Stimulated activated naive B cell treated with anti-CD40 and anti-IgM and Interleukin-4, amounts not matched to agents 10 μg/mL and 1 μg/mL and 100 μg/mL, for 72 hours (primary cell): Measurements from ENCODE around the gene ADAMTS13.

Source experiments
- ATAC-seq, 2 donors: fragments of 150-1000 bp; cut with Tn5 transposase; replicated peaks; 2 replicates each; pipeline ENCODE4 v1.10.0; 2021; ENCODE audit warnings: moderate library complexity in 1 of 2
- DNase-seq: peaks from one replicate; pipeline ENCODE4 v3.0.0; 2021
- H3K27ac Mint-ChIP-seq: one replicate; pipeline ENCODE4 v1.8.0; 2022; ENCODE audit warnings: mild to moderate bottlenecking, mixed read lengths
- H3K27me3 Mint-ChIP-seq, 2 donors: one replicate each; pipeline ENCODE4 v1.8.0; 2022; ENCODE audit warnings: mixed read lengths in 2 of 2
- H3K36me3 Mint-ChIP-seq, 2 donors: one replicate each; pipeline ENCODE4 v1.8.0; 2022; ENCODE audit warnings: mixed read lengths in 2 of 2, mild to moderate bottlenecking in 1 of 2
- H3K4me1 Mint-ChIP-seq, 2 donors: one replicate each; pipeline ENCODE4 v1.8.0; 2022; ENCODE audit warnings: mixed read lengths in 2 of 2, mild to moderate bottlenecking in 1 of 2
- H3K4me3 Mint-ChIP-seq, 2 donors: one replicate each; pipeline ENCODE4 v1.8.0; 2022; ENCODE audit warnings: mild to moderate bottlenecking in 2 of 2, mixed read lengths in 2 of 2, moderate library complexity in 1 of 2
- H3K9me3 Mint-ChIP-seq, 2 donors: one replicate each; pipeline ENCODE4 v1.8.0; 2022; ENCODE audit warnings: mixed read lengths in 2 of 2, mild to moderate bottlenecking in 1 of 2

ADAMTS13 gene

GRCh38 chr9:133402689-133403088 lies 19.5 kb upstream of the ADAMTS13 start:
- Mint-ChIP-seq H3K27ac (no peak overlapping the region), H3K9me3 (no peaks in the 10 kb centered on the region), H3K36me3 (peaks cover 33 to 47% of the 10 kb centered on the region in 2 donors), H3K27me3 (no peaks in the 10 kb centered on the region), H3K4me1 (peaks cover 5 to 21% of the 10 kb centered on the region in 2 donors), H3K4me3 (no peak overlapping the region)
- no peak for DNase-seq
- no peak for ATAC-seq

GRCh38 chr9:133403766-133404453 lies 18.3 kb upstream of the ADAMTS13 start:
- Mint-ChIP-seq H3K36me3 (peaks cover 36 to 51% of the 10 kb centered on the region in 2 donors), H3K27me3 (no peaks in the 10 kb centered on the region), H3K9me3 (no peaks in the 10 kb centered on the region), H3K4me3 (no peak overlapping the region), H3K27ac (peak overlapping the region; percentile 49), H3K4me1 (peaks cover 5 to 24% of the 10 kb centered on the region in 2 donors)
- no peak for ATAC-seq
- DNase-seq, result no peak

DNA sequence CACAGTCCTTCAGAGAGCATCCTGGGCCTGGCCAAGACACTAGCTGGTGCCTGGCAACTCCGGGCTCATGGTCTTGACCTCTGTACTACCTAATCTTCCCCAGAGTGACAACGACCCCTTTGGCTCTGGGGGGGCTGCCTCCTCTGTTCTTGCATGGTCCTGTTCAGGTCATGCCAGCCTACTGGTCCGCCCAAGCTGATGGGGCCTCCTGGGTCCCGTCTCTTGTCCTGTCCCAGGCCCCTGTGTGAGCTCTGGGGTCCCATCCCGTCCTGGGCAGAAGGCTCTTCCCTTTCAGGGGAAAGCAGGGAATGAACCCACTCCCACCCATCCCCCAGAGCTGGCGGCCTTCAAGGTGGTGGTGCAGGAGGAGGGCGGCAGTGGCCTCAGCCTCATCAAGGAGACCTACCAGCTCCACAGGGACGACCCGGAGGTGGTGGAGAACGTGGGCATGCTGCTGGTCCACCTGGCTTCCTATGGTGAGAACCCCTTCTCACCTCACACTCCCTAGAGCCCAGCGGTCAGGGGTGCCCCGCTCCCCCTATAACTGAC lies 17.6 kb upstream of the ADAMTS13 start:
- peak overlapping the region; percentile 49 for H3K27ac Mint-ChIP-seq
- H3K36me3 Mint-ChIP-seq, result peaks cover 37 to 57% of the 10 kb centered on the region in 2 donors

GRCh38 chr9:133405508-133406438 lies 16.4 kb upstream of the ADAMTS13 start:
- no peak for DNase-seq
- no peak for ATAC-seq
- Mint-ChIP-seq H3K4me3 (no peak overlapping the region), H3K27me3 (no peaks in the 10 kb centered on the region), H3K36me3 (peaks cover 48 to 67% of the 10 kb centered on the region in 2 donors), H3K27ac (no peak overlapping the region), H3K9me3 (no peaks in the 10 kb centered on the region), H3K4me1 (peaks cover 5 to 35% of the 10 kb centered on the region in 2 donors)

More for the DNA sequence above, 17.6 kb upstream of the ADAMTS13 start:
- H3K27me3 Mint-ChIP-seq, result no peaks in the 10 kb centered on the region
- no peak for DNase-seq
- no peaks in the 10 kb centered on the region for H3K9me3 Mint-ChIP-seq
- no peak overlapping the region for H3K4me3 Mint-ChIP-seq
- H3K4me1 Mint-ChIP-seq, result peaks cover 5 to 24% of the 10 kb centered on the region in 2 donors
- ATAC-seq, result no peak

DNA sequence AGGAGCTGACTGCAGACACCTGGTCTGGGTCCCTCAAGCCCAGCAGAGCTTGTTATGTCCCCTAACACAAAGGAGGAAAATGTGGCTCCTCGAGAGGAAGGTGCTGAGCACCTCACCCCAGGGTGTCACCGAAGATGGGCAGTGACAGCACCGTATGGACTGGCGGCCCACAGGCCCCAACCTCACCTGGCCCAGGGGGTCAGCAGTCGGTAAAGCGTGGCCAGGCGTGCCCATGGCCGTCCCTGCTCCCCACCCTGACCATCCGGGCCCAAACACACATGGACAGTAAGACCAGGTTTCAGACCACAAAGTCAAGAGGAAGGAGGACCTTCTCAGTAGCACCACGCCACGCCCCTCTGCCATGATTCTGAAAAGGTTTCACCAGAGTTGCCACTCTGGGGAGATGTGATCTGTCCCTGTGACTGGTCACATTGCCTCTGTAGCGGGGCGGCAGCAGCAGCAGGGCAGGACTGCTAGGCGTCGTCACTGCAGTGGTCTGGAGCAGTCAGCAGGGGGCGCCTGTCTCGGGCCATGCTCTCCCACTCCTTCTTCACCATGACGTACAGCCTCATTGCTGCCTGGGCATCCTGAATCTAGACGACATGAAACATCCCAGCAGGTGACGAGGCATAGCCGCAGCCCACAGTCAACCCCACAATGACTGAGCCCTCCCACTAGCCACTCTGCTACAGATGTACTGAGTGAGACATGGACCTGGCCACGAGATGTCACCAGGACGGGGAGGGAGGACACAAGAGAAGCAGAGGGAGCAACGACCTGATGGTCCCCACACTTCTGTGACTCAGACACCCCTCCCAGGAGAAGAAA lies 15.5 kb upstream of the ADAMTS13 start:
- peak; percentile 64 for DNase-seq
- Mint-ChIP-seq H3K4me3 (peak overlapping the region in 1 of 2 donors; percentile 27), H3K36me3 (peaks cover 54 to 70% of the 10 kb centered on the region in 2 donors), H3K27me3 (no peaks in the 10 kb centered on the region), H3K4me1 (peaks cover 5 to 38% of the 10 kb centered on the region in 2 donors), H3K9me3 (no peaks in the 10 kb centered on the region), H3K27ac (peak overlapping the region; percentile 6)
- ATAC-seq, result peak; percentile 92 to 93

GRCh38 chr9:133408042-133408441 lies 14.1 kb upstream of the ADAMTS13 start:
- H3K27me3 Mint-ChIP-seq, result no peaks in the 10 kb centered on the region
- no peak for ATAC-seq
- H3K4me1 Mint-ChIP-seq, result peaks cover 5 to 33% of the 10 kb centered on the region in 2 donors
- H3K9me3 Mint-ChIP-seq, result no peaks in the 10 kb centered on the region
- H3K36me3 Mint-ChIP-seq, result peaks cover 52 to 73% of the 10 kb centered on the region in 2 donors
- H3K27ac Mint-ChIP-seq, result no peak overlapping the region
- no peak overlapping the region for H3K4me3 Mint-ChIP-seq
- no peak for DNase-seq

- DNase-seq (no peak), ATAC-seq (peak in 1 of 2 donors; percentile 17)
- Mint-ChIP-seq H3K4me1 (peaks cover 38 to 71% of the 10 kb centered on the region in 2 donors), H3K36me3 (peaks cover 48 to 59% of the 10 kb centered on the region in 2 donors), H3K9me3 (peaks cover 6 to 7% of the 10 kb centered on the region in 2 donors), H3K27ac (peak overlapping the region; percentile 67), H3K4me3 (peak overlapping the region; percentile 50 to 56), H3K27me3 (no peaks in the 10 kb centered on the region)
Measured at GRCh38 chr9:133415170-133415569, 7.0 kb upstream of the ADAMTS13 start.

DNA sequence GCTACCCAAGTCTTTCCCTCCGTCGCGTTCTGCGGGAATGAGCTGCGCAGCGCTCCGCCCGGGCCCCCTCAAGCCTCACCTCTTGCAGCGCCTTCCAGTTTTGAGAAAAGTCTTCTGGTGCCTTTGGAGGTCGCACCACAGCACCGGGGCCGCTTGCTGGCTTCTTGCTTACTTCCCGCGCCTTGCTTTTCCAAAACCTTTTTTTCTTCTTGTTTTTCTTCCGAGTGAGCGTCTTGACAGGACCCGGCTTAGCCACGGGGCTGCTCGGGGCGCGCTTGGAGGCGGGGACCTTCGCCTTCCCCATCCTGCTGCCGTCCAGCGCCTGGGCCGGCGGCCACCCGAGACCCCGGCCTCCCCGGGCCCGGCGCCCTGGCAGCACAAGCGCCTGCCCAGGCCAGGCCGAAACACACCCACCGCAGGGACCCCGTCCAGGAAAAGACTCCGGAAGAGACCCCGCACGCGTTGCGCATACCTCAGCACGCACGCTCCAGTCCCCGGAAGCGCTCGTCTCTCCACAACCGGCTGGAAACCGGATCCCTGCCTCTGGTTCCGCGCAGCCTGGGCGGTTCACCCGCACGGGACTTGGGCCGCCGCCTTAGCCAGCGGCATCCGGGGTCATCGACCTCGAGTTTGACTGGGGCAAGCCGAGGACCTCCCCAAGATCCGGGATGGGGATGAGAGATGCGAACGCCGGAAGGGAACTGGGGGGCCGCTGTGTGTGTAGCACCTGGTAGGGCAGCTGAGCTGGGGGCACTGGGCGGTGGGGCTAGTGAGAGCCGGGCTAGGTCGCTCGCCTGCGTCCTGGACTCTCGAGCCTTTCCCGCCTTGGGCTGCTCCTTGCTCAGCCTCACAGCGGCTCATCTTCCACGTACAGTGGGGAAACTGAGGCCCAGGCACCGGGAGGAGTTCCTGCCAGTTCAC lies 4.4 kb upstream of the ADAMTS13 start, which contains the start of gene REXO4:
TSS of gene REXO4 (minus strand) at position 470 of the 921 bp plus-strand sequence. CDS start at position 304, 166 bp downstream.
- DNase-seq (peak; percentile 86), ATAC-seq (peak; percentile 77 to 85)
- peaks cover 7 to 8% of the 10 kb centered on the region in 2 donors for H3K9me3 Mint-ChIP-seq
- peak within 1 kb of the TSS; percentile 99 for H3K27ac Mint-ChIP-seq
- H3K4me3 Mint-ChIP-seq, result peak within 1 kb of the TSS; percentile 92 to 96
- peaks cover 31 to 42% of the 10 kb centered on the region in 2 donors for H3K36me3 Mint-ChIP-seq
- H3K4me1 Mint-ChIP-seq, result peaks cover 54 to 81% of the 10 kb centered on the region in 2 donors
- no peaks in the 10 kb centered on the region for H3K27me3 Mint-ChIP-seq

- ATAC-seq, result no peak
- peak overlapping the region; percentile 99 for H3K27ac Mint-ChIP-seq
- H3K36me3 Mint-ChIP-seq, result peaks cover 26 to 34% of the 10 kb centered on the region in 2 donors
- peak overlapping the region; percentile 92 to 96 for H3K4me3 Mint-ChIP-seq
- H3K4me1 Mint-ChIP-seq, result peaks cover 49 to 74% of the 10 kb centered on the region in 2 donors
- peaks cover 0 to 1% of the 10 kb centered on the region in 2 donors for H3K27me3 Mint-ChIP-seq
- H3K9me3 Mint-ChIP-seq, result peaks cover 7 to 8% of the 10 kb centered on the region in 2 donors
- no peak for DNase-seq
Measured at GRCh38 chr9:133419005-133419404, 3.2 kb upstream of the ADAMTS13 start.

DNA sequence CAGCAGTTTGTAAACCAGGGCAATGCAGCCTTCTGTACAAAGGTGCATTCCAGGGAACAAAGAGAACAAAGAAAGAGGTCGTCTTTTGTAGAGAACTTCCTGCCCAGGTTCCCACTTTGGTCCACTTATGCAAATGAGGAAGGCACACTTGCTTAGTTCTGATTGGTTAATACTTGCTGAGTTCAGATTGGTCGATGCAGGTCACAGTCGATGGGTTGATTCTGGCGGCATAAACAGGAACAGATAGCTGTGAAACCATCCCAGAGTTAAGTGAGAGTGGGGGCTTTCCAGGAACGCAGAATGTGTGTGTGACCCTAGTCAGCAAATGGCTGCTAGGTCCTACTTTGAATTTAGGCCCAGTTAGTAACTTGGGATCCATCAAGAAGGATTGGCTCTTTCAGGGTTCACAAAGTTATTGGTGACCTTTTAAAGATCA lies 1.8 kb upstream of the ADAMTS13 start:
- Mint-ChIP-seq H3K27me3 (peaks cover 3 to 14% of the 10 kb centered on the region in 2 donors), H3K36me3 (peaks cover 15 to 21% of the 10 kb centered on the region in 2 donors), H3K9me3 (peaks cover 7 to 8% of the 10 kb centered on the region in 2 donors), H3K4me3 (peak overlapping the region in 1 of 2 donors; percentile 7), H3K27ac (peak overlapping the region; percentile 97), H3K4me1 (peaks cover 38 to 60% of the 10 kb centered on the region in 2 donors)
- ATAC-seq, result peak; percentile 60 to 61
- DNase-seq, result peak; percentile 75

GRCh38 chr9:133423216-133423615 lies 1.0 kb downstream of the ADAMTS13 start:
- H3K36me3 Mint-ChIP-seq, result peaks cover 8 to 11% of the 10 kb centered on the region in 2 donors
- peak overlapping the region; percentile 76 for H3K27ac Mint-ChIP-seq
- H3K4me3 Mint-ChIP-seq, result no peak overlapping the region
- peaks cover 7 to 8% of the 10 kb centered on the region in 2 donors for H3K9me3 Mint-ChIP-seq
- H3K4me1 Mint-ChIP-seq, result peaks cover 31 to 45% of the 10 kb centered on the region in 2 donors
- no peak for ATAC-seq
- DNase-seq, result no peak
- peaks cover 12 to 38% of the 10 kb centered on the region in 2 donors for H3K27me3 Mint-ChIP-seq

GRCh38 chr9:133424187-133424586 lies 2.0 kb downstream of the ADAMTS13 start:
- Mint-ChIP-seq H3K4me1 (peaks cover 22 to 39% of the 10 kb centered on the region in 2 donors), H3K4me3 (no peak overlapping the region)
- DNase-seq, result no peak

More at GRCh38 chr9:133424187-133424586, 2.0 kb downstream of the ADAMTS13 start:
- Mint-ChIP-seq H3K9me3 (peaks cover 3 to 5% of the 10 kb centered on the region in 2 donors), H3K27me3 (peaks cover 12 to 38% of the 10 kb centered on the region in 2 donors), H3K36me3 (peaks cover 3 to 4% of the 10 kb centered on the region in 2 donors), H3K27ac (no peak overlapping the region)
- ATAC-seq, result no peak
